ENCODE data around the gene KLHDC8A. TPM values are rescaled to one million over a fixed set of nuclear protein-coding genes. Genes with fewer than 3 reads are reported as not detected.

The KLHDC8A gene
- total RNA-seq, 2 experiments from 2014 or later = not detected

GRCh38 chr1:205380882-205381281 is 24.2 kb upstream of the KLHDC8A start:
- intact Hi-C loops (cut with micrococcal nuclease) = loop anchor here (1.0 kb wide), 1 partner anchor 35 kb away; no protein-coding TSS in a partner anchor
- Mint-ChIP-seq H3K27ac (no peak overlapping the region), H3K27me3 (peaks cover 3% of the 10 kb centered on the region), H3K4me1 (ENCODE audit: low read depth) (peaks cover 3% of the 10 kb centered on the region), H3K9me3 (no peaks in the 10 kb centered on the region), H3K4me3 (no peak overlapping the region), H3K36me3 (no peaks in the 10 kb centered on the region)
- CTCF ChIA-PET = interaction anchor here (0.6 kb wide), 1 partner anchor 52 kb away, joined by 3 read pairs; no protein-coding TSS in a partner anchor
- no peak for DNase-seq
- POLR2A ChIA-PET = interaction anchor here (0.6 kb wide), 1 partner anchor 374 kb away, joined by 3 read pairs; no protein-coding TSS in a partner anchor

GRCh38 chr1:205379056-205379455 is 22.3 kb upstream of the KLHDC8A start:
- ChIA-PET POLR2A (no interaction called here), CTCF (interaction anchor here (1.5 kb wide), 1 partner anchor 106 kb away, joined by 3 read pairs; no protein-coding TSS in a partner anchor)
- intact Hi-C loops (cut with micrococcal nuclease) = no loop called here
- no peak overlapping the region for H3K4me3 Mint-ChIP-seq
- H3K4me1 Mint-ChIP-seq (ENCODE audit: low read depth) = peaks cover 14% of the 10 kb centered on the region
- peaks cover 3% of the 10 kb centered on the region for H3K27me3 Mint-ChIP-seq
- H3K27ac Mint-ChIP-seq = no peak overlapping the region
- H3K9me3 Mint-ChIP-seq = no peaks in the 10 kb centered on the region
- no peak for DNase-seq
- H3K36me3 Mint-ChIP-seq = no peaks in the 10 kb centered on the region

- ChIA-PET POLR2A (no interaction called here), CTCF (no interaction called here)
- H3K4me1 Mint-ChIP-seq (ENCODE audit: low read depth) = peaks cover 21% of the 10 kb centered on the region
- H3K36me3 Mint-ChIP-seq = no peaks in the 10 kb centered on the region
- H3K4me3 Mint-ChIP-seq = no peak overlapping the region
- no peak for DNase-seq
- H3K27ac Mint-ChIP-seq = no peak overlapping the region
- intact Hi-C loops (cut with micrococcal nuclease) = no loop called here
- no peaks in the 10 kb centered on the region for H3K9me3 Mint-ChIP-seq
- peaks cover 3% of the 10 kb centered on the region for H3K27me3 Mint-ChIP-seq
Measured at GRCh38 chr1:205377355-205377754, 20.6 kb upstream of the KLHDC8A start.

- no peaks in the 10 kb centered on the region for H3K9me3 Mint-ChIP-seq
- intact Hi-C loops (cut with micrococcal nuclease) = no loop called here
- ChIA-PET CTCF (interaction anchor here (2.0 kb wide), 1 partner anchor 109 kb away, joined by 8 read pairs; no protein-coding TSS in a partner anchor), POLR2A (no interaction called here)
- peaks cover 3% of the 10 kb centered on the region for H3K27me3 Mint-ChIP-seq
- no peak overlapping the region for H3K27ac Mint-ChIP-seq
- H3K36me3 Mint-ChIP-seq = no peaks in the 10 kb centered on the region
- H3K4me1 Mint-ChIP-seq (ENCODE audit: low read depth) = peaks cover 21% of the 10 kb centered on the region
- H3K4me3 Mint-ChIP-seq = no peak overlapping the region
- DNase-seq = no peak
Measured at GRCh38 chr1:205376739-205377138, 20.0 kb upstream of the KLHDC8A start.

- H3K27me3 Mint-ChIP-seq = peaks cover 3% of the 10 kb centered on the region
- H3K27ac Mint-ChIP-seq = no peak overlapping the region
- no peaks in the 10 kb centered on the region for H3K36me3 Mint-ChIP-seq
- intact Hi-C loops (cut with micrococcal nuclease) = no loop called here
- ChIA-PET CTCF (interaction anchor here (1.1 to 2.1 kb wide), 3 partner anchors 22 to 112 kb away, joined by 4 to 10 read pairs (median 8); no protein-coding TSS in a partner anchor), POLR2A (no interaction called here)
- H3K9me3 Mint-ChIP-seq = no peaks in the 10 kb centered on the region
- H3K4me1 Mint-ChIP-seq (ENCODE audit: low read depth) = peaks cover 21% of the 10 kb centered on the region
- H3K4me3 Mint-ChIP-seq = no peak overlapping the region
- DNase-seq = no peak
Measured at GRCh38 chr1:205375835-205376545, 19.3 kb upstream of the KLHDC8A start.

- intact Hi-C loops (cut with micrococcal nuclease) = no loop called here
- no peak for DNase-seq
- Mint-ChIP-seq H3K27me3 (peaks cover 3% of the 10 kb centered on the region), H3K4me1 (ENCODE audit: low read depth) (peaks cover 21% of the 10 kb centered on the region), H3K36me3 (no peaks in the 10 kb centered on the region), H3K9me3 (no peaks in the 10 kb centered on the region), H3K4me3 (no peak overlapping the region), H3K27ac (no peak overlapping the region)
- POLR2A ChIA-PET = no interaction called here
- CTCF ChIA-PET = interaction anchor here (0.8 to 2.1 kb wide), 4 partner anchors 21 to 283 kb away, joined by 3 to 10 read pairs (median 6); no protein-coding TSS in a partner anchor
Measured at GRCh38 chr1:205374210-205375078, 17.7 kb upstream of the KLHDC8A start.

- H3K9me3 Mint-ChIP-seq = no peaks in the 10 kb centered on the region
- H3K27me3 Mint-ChIP-seq = no peaks in the 10 kb centered on the region
- H3K27ac Mint-ChIP-seq = no peak overlapping the region
- CTCF ChIA-PET = interaction anchor here (0.8 to 2.1 kb wide), 3 partner anchors 20 to 284 kb away, joined by 3 to 10 read pairs (median 5); no protein-coding TSS in a partner anchor
- intact Hi-C loops (cut with micrococcal nuclease) = no loop called here
- no peak overlapping the region for H3K4me3 Mint-ChIP-seq
- POLR2A ChIA-PET = no interaction called here
- DNase-seq = no peak
- peaks cover 21% of the 10 kb centered on the region for H3K4me1 Mint-ChIP-seq (ENCODE audit: low read depth)
- H3K36me3 Mint-ChIP-seq = no peaks in the 10 kb centered on the region
Measured at GRCh38 chr1:205373798-205374175, 17.1 kb upstream of the KLHDC8A start.

GRCh38 chr1:205373022-205373797 is 16.5 kb upstream of the KLHDC8A start:
- POLR2A ChIA-PET = no interaction called here
- no peak overlapping the region for H3K4me3 Mint-ChIP-seq
- H3K27ac Mint-ChIP-seq = no peak overlapping the region
- peaks cover 21% of the 10 kb centered on the region for H3K4me1 Mint-ChIP-seq (ENCODE audit: low read depth)
- CTCF ChIA-PET = interaction anchor here (0.7 to 1.8 kb wide), 3 partner anchors 19 to 113 kb away, joined by 3 to 4 read pairs (median 4); no protein-coding TSS in a partner anchor
- no peaks in the 10 kb centered on the region for H3K27me3 Mint-ChIP-seq
- H3K36me3 Mint-ChIP-seq = no peaks in the 10 kb centered on the region
- intact Hi-C loops (cut with micrococcal nuclease) = no loop called here
- DNase-seq = no peak
- H3K9me3 Mint-ChIP-seq = no peaks in the 10 kb centered on the region

GRCh38 chr1:205371871-205372660 is 15.3 kb upstream of the KLHDC8A start:
- POLR2A ChIA-PET = no interaction called here
- no peaks in the 10 kb centered on the region for H3K27me3 Mint-ChIP-seq
- DNase-seq = no peak
- H3K4me1 Mint-ChIP-seq (ENCODE audit: low read depth) = peaks cover 21% of the 10 kb centered on the region
- H3K27ac Mint-ChIP-seq = no peak overlapping the region
- intact Hi-C loops (cut with micrococcal nuclease) = no loop called here
- H3K4me3 Mint-ChIP-seq = no peak overlapping the region
- no peaks in the 10 kb centered on the region for H3K9me3 Mint-ChIP-seq
- CTCF ChIA-PET = interaction anchor here (0.8 to 1.8 kb wide), 4 partner anchors 18 to 153 kb away, joined by 3 to 5 read pairs (median 4); no protein-coding TSS in a partner anchor
- no peaks in the 10 kb centered on the region for H3K36me3 Mint-ChIP-seq

GRCh38 chr1:205370780-205371179 is 14.1 kb upstream of the KLHDC8A start:
- POLR2A ChIA-PET = no interaction called here
- DNase-seq = no peak
- Mint-ChIP-seq H3K4me3 (no peak overlapping the region), H3K27me3 (no peaks in the 10 kb centered on the region), H3K4me1 (ENCODE audit: low read depth) (peaks cover 18% of the 10 kb centered on the region), H3K36me3 (no peaks in the 10 kb centered on the region), H3K9me3 (no peaks in the 10 kb centered on the region), H3K27ac (no peak overlapping the region)
- intact Hi-C loops (cut with micrococcal nuclease) = no loop called here
- CTCF ChIA-PET = interaction anchor here (0.6 kb wide), 1 partner anchor 116 kb away, joined by 6 read pairs; no protein-coding TSS in a partner anchor

- ChIA-PET CTCF (interaction anchor here (0.6 kb wide), 1 partner anchor 164 kb away, joined by 3 read pairs; no protein-coding TSS in a partner anchor), POLR2A (no interaction called here)
- Mint-ChIP-seq H3K4me3 (no peak overlapping the region), H3K27me3 (peaks cover 2% of the 10 kb centered on the region), H3K27ac (no peak overlapping the region), H3K36me3 (no peaks in the 10 kb centered on the region), H3K4me1 (ENCODE audit: low read depth) (peaks cover 14% of the 10 kb centered on the region), H3K9me3 (no peaks in the 10 kb centered on the region)
- DNase-seq = no peak
- intact Hi-C loops (cut with micrococcal nuclease) = no loop called here
Measured at GRCh38 chr1:205369701-205370123, 13.0 kb upstream of the KLHDC8A start.
